ENCODE measurements around the gene SCGB3A1.

- TF ChIP-seq CTCF (conservative IDR thresholded peaks at IDR 0.05; ENCODE audit: low read depth, low read length) (no peak), EZH2 (IDR thresholded peaks at IDR 0.05; ENCODE audit: low read length, unreplicated experiment) (no peak)
Measured at GRCh38 chr5:180600554-180601041, 9.3 kb upstream of the SCGB3A1 start.
